Measurements from ENCODE around the gene HOGA1. TPM values are rescaled to one million over a fixed set of nuclear protein-coding genes. Genes with fewer than 3 reads are reported as not detected.
A peak's percentile ranks its signal among the peaks of the same experiment; 100 is the strongest.

HOGA1 gene
- total and polyA plus RNA-seq, 2 experiments from 2014 or later: 0.15 TPM; not detected in 1

- no peak for TF ChIP-seq STAT1 (IDR thresholded peaks at IDR 0.05; ENCODE audit: unreplicated experiment)
- no peak for TF ChIP-seq REST (IDR thresholded peaks at IDR 0.05; ENCODE audit: unreplicated experiment)
- no peak for TF ChIP-seq ZNF114 (CRISPR knock-in tag; IDR thresholded peaks at IDR 0.05)
- no peak for TF ChIP-seq CREB1 (CRISPR knock-in tag; IDR thresholded peaks at IDR 0.05; ENCODE audit: low read depth)
- TF ChIP-seq ZNF331 (CRISPR knock-in tag; IDR thresholded peaks at IDR 0.05; ENCODE audit: low read depth): no peak
- TF ChIP-seq POLR2AphosphoS5 (IDR thresholded peaks at IDR 0.05; ENCODE audit: low read depth): no peak
- TF ChIP-seq CTCF (conservative IDR thresholded peaks at IDR 0.05; ENCODE audit: low read depth in 2 of 2): no peak
- no peak for TF ChIP-seq EZH2 (IDR thresholded peaks at IDR 0.05; ENCODE audit: low read depth, unreplicated experiment)
- TF ChIP-seq JUNB (IDR thresholded peaks at IDR 0.05; ENCODE audit: unreplicated experiment): no peak
Measured at GRCh38 chr10:97656777-97657176, 72.6 kb downstream of the HOGA1 start (continued).

GRCh38 chr10:97659589-97659988 lies 75.4 kb downstream of the HOGA1 start:
- Mint-ChIP-seq H3K27ac (peak overlapping the region; percentile 65; the same call in 1 of the 2 replicates), H3K4me3 (no peak overlapping the region), H3K27me3 (ENCODE audit: insufficient read depth, low read depth, poor library complexity) (no peaks in the 10 kb centered on the region), H3K4me1 (no peaks in the 10 kb centered on the region), H3K9me3 (no peaks in the 10 kb centered on the region), H3K36me3 (ENCODE audit: low read depth) (peaks cover 77% of the 10 kb centered on the region)
- no peaks in the 10 kb centered on the region for H3K4me1 ChIP-seq (ENCODE audit: insufficient read depth)
- H2AFZ ChIP-seq: no peak overlapping the region
- ATAC-seq (no peak), DNase-seq (ENCODE audit: low spot score) (no peak)
- H3F3A ChIP-seq (replicated peaks; ENCODE audit: low read depth): no peaks in the 10 kb centered on the region; the same call in 1 of the 2 replicates
- H3K4me2 ChIP-seq: no peak overlapping the region
- no peak overlapping the region for H3K4me3 ChIP-seq
- H3K9me2 ChIP-seq (ENCODE audit: insufficient read depth): no peaks in the 10 kb centered on the region
- peaks cover 1% of the 10 kb centered on the region; the same call in 1 of the 2 replicates for H4K20me1 ChIP-seq (replicated peaks; ENCODE audit: insufficient read depth)
- H3K27me3 ChIP-seq (ENCODE audit: insufficient read depth): no peaks in the 10 kb centered on the region
- H3K36me3 ChIP-seq (ENCODE audit: insufficient read depth): peaks cover 32% of the 10 kb centered on the region
- H3K79me2 ChIP-seq (replicated peaks; ENCODE audit: insufficient read depth): 0 out of 2 replicates have a peak, but pooled peaks cover 4% of the 10 kb centered on the region
- no peak overlapping the region for H3K27ac ChIP-seq (ENCODE audit: low read depth)
- TF ChIP-seq POLR2AphosphoS5 (IDR thresholded peaks at IDR 0.05; ENCODE audit: low read depth): no peak
- TF ChIP-seq JUNB (IDR thresholded peaks at IDR 0.05; ENCODE audit: unreplicated experiment): no peak
- TF ChIP-seq REST (IDR thresholded peaks at IDR 0.05; ENCODE audit: unreplicated experiment): no peak
- TF ChIP-seq EZH2 (IDR thresholded peaks at IDR 0.05; ENCODE audit: low read depth, unreplicated experiment): no peak
- TF ChIP-seq NANOG (IDR thresholded peaks at IDR 0.05; ENCODE audit: borderline replicate concordance): no peak
- TF ChIP-seq CTCF (conservative IDR thresholded peaks at IDR 0.05; ENCODE audit: low read depth in 2 of 2): no peak
- TF ChIP-seq STAT1 (IDR thresholded peaks at IDR 0.05; ENCODE audit: unreplicated experiment): no peak
- no peak for TF ChIP-seq ETS1 (IDR thresholded peaks at IDR 0.05)
- no peak for TF ChIP-seq ZNF114 (CRISPR knock-in tag; IDR thresholded peaks at IDR 0.05)
- no peak for TF ChIP-seq CREB1 (CRISPR knock-in tag; IDR thresholded peaks at IDR 0.05; ENCODE audit: low read depth)
- TF ChIP-seq ZNF331 (CRISPR knock-in tag; IDR thresholded peaks at IDR 0.05; ENCODE audit: low read depth): no peak

Data from GM23338 (cell line).